ENCODE measurements around the gene EFHD2. TPM values are rescaled to one million over a fixed set of nuclear protein-coding genes. Genes with fewer than 3 reads are reported as not detected.
"Not testable (repeated sequence)": the region's sequence is repeated elsewhere in the genome, so short reads cannot be mapped to it uniquely, and the experiment has no call there.

The EFHD2 gene
- total RNA-seq, 1 experiment from 2014 or later, result 92.0 TPM

GRCh38 chr1:15422871-15423270 lies 13.2 kb downstream of the EFHD2 start:
- Histone ChIP-seq H3K9me3 (no peaks in the 10 kb centered on the region), H3K27me3 (no peaks in the 10 kb centered on the region), H3K4me3 (no peak overlapping the region), H3K36me3 (peaks cover 50% of the 10 kb centered on the region)
- no peak for DNase-seq

GRCh38 chr1:15423355-15424077 lies 13.8 kb downstream of the EFHD2 start:
- peaks cover 49% of the 10 kb centered on the region for H3K36me3 ChIP-seq
- DNase-seq, result no peak
- H3K9me3 ChIP-seq, result no peaks in the 10 kb centered on the region
- H3K4me3 ChIP-seq, result no peak overlapping the region
- no peaks in the 10 kb centered on the region for H3K27me3 ChIP-seq

DNA sequence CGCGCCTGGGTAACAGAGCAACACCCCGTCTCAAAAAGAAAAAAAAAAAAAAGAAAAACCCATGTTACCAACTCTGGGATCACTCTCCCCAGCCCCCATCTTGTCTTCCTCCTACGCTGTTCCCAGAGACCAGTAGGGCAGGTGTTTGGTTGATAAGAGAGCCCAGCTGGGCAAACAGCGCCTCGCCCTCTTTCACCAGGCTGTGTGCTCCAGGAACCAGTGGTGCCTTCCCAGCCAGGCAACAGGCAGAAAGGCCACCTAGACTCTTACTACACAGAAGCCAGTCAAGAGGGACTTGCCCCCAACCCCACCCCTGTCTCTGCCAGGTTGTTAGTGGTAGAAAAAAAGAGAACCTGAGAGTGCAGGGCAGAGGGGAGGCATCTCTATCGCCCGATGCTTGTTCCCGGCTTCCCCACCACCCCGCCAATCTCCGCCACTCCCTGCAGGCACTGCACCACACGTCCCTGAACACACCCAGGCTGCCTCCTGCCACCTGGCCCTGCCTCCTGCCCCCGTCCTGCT lies 14.5 kb downstream of the EFHD2 start:
- no peak for DNase-seq
- H3K4me3 ChIP-seq, result no peak overlapping the region
- H3K9me3 ChIP-seq, result no peaks in the 10 kb centered on the region
- H3K36me3 ChIP-seq, result peaks cover 52% of the 10 kb centered on the region
- H3K27me3 ChIP-seq, result no peaks in the 10 kb centered on the region

DNA sequence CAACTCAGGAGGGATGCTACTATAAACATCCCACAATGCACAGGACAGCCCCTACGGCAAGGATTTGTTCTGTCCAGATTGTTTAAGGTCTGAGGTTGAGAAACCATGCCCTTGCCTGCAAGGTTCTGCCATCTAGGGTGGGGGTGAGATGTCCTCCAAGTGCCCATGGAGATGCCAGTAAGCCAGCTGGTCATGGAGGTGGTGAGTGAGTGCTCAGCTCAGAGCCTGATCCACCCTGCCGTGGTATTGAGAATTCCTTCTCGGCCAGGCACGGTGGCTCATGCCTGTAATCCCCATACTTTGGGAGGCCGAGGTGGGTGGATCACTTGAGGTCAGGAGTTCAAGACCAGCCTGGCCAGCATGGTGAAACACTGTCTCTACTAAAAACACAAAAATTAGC lies 15.3 kb downstream of the EFHD2 start:
- H3K4me3 ChIP-seq, result no peak overlapping the region
- H3K36me3 ChIP-seq, result peaks cover 52% of the 10 kb centered on the region
- no peaks in the 10 kb centered on the region for H3K9me3 ChIP-seq
- peak; percentile 54 for DNase-seq
- H3K27me3 ChIP-seq, result no peaks in the 10 kb centered on the region

DNA sequence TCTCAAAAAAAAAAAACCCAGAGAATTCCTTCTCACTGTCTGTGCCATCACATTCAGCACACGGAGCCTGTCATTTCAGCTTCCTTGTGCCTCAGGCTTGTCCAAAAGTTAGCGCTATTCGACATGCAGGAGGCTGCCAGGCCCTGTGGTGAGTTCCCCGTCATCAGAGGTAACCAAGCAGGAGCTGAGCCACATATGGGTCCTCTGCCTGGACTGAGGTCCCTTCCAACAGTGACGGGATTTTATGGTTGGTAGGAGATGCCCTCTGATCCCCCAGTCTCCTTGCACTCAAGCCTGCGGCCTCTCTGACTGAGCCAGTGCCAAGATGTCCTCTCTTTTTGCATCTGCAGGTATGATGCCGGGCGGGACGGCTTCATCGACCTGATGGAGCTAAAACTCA lies 15.8 kb downstream of the EFHD2 start:
- Histone ChIP-seq H3K4me3 (no peak overlapping the region), H3K9me3 (no peaks in the 10 kb centered on the region), H3K27me3 (no peaks in the 10 kb centered on the region), H3K36me3 (peaks cover 53% of the 10 kb centered on the region)
- DNase-seq, result no peak

DNA sequence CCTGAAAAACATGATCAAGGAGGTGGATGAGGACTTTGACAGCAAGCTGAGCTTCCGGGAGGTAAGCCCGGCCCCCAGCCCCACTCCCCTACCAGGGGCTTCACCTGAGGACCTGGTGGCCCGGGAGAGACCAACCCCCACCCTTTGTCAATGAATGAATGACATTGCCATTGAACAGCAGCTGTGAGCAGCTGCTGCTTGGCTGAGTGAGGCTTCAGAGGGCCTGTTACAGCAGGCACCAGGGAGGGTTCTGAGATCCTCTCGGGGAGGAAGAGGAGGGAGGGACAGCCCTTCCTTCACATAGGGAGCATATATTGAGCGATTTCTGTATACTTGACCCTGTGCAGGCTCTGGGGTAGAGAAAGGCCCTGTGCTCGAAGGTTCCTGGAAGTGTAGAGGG lies 16.3 kb downstream of the EFHD2 start:
- no peaks in the 10 kb centered on the region for H3K9me3 ChIP-seq
- DNase-seq, result no peak
- peaks cover 58% of the 10 kb centered on the region for H3K36me3 ChIP-seq
- H3K4me3 ChIP-seq, result no peak overlapping the region
- no peaks in the 10 kb centered on the region for H3K27me3 ChIP-seq

DNA sequence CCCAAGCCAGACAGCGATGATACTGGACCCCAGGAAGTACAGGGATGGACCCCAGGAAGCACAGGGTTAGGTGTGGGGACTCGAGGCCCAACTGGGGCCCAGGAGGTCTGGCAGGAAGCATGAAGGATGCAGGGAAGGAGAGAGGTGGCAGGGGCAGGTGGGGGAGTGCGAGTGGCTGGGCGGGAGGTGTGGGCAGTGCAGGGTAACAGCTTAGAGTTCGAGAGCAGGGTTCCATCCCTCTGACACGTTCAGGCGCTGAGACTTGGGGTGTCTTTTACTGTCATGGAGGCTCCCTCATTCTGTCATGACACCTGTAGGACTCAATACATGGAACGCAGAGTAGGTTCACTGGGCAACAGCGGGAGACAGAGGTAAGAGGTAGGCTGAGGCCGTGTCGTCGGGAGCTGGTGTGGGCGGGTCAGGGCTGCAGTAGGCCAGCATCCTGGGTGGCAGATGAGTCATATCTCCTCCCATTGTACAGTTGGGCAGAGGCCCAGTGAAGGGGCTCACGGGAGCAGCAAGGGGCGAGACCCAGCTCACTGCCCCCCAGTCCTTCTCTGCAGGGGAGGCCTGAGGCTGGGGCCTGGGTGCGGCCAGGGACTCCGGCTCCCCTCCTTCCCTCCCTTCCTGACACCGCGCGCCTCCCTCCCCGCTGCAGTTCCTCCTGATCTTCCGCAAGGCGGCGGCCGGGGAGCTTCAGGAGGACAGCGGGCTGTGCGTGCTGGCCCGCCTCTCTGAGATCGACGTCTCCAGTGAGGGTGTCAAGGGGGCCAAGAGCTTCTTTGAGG lies 17.0 kb downstream of the EFHD2 start:
- Histone ChIP-seq H3K4me3 (no peak overlapping the region), H3K36me3 (peaks cover 59% of the 10 kb centered on the region), H3K9me3 (no peaks in the 10 kb centered on the region), H3K27me3 (no peaks in the 10 kb centered on the region)
- peak; percentile 56 for DNase-seq

- peaks cover 58% of the 10 kb centered on the region for H3K36me3 ChIP-seq
- H3K9me3 ChIP-seq, result no peaks in the 10 kb centered on the region
- DNase-seq, result no peak
- no peaks in the 10 kb centered on the region for H3K27me3 ChIP-seq
- H3K4me3 ChIP-seq, result no peak overlapping the region
Measured at GRCh38 chr1:15427280-15427666, 17.6 kb downstream of the EFHD2 start.

DNA sequence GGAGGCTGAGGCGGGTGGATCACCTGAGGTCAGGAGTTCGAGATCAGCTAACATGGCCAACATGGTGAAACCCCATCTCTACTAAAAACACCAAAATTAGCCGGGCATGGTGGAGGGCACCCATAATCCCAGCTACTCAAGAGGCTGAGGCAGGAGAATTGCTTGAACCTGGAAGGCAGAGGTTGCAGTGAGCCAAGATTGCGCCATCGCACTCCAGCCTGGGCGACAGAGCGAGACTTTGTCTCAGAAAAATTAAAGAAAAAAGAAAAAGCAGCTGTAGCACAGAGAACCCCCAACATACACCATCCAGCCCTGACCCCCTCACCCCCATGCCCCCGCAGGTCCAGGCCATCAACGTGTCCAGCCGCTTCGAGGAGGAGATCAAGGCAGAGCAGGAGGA lies 18.6 kb downstream of the EFHD2 start:
- not testable (repeated sequence) for H3K27me3 ChIP-seq, H3K9me3 ChIP-seq, H3K4me3 ChIP-seq, DNase-seq
- H3K36me3 ChIP-seq, result peaks cover 57% of the 10 kb centered on the region

- DNase-seq, result no peak
- Histone ChIP-seq H3K36me3 (peaks cover 56% of the 10 kb centered on the region), H3K4me3 (no peak overlapping the region), H3K27me3 (no peaks in the 10 kb centered on the region), H3K9me3 (no peaks in the 10 kb centered on the region)
Measured at GRCh38 chr1:15428815-15429435, 19.2 kb downstream of the EFHD2 start.

DNA sequence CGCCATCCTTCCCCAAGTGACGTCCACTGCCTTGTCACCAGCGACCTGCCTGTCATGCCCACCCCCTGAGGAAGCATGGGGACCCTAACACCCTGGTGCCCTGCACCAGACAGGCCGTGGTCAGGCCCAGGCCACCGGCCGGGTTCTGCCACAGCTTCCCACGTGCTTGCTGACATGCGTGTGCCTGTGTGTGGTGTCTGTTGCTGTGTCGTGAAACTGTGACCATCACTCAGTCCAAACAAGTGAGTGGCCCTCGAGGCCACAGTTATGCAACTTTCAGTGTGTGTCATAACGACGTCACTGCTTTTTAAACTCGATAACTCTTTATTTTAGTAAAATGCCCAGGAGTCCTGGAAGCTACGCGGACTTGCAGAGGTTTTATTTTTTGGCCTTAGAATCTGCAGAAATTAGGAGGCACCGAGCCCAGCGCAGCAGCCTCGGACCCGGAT lies 20.0 kb downstream of the EFHD2 start:
- peaks cover 53% of the 10 kb centered on the region for H3K36me3 ChIP-seq

GRCh38 chr1:15430787-15431570 lies 21.3 kb downstream of the EFHD2 start:
- peak; percentile 45 for DNase-seq
- Histone ChIP-seq H3K36me3 (peaks cover 41% of the 10 kb centered on the region), H3K4me3 (no peak overlapping the region), H3K27me3 (no peaks in the 10 kb centered on the region), H3K9me3 (no peaks in the 10 kb centered on the region)

More for the DNA sequence above, 20.0 kb downstream of the EFHD2 start:
- DNase-seq, result peak; percentile 25
- no peak overlapping the region for H3K4me3 ChIP-seq
- no peaks in the 10 kb centered on the region for H3K27me3 ChIP-seq
- H3K9me3 ChIP-seq, result no peaks in the 10 kb centered on the region

DNA sequence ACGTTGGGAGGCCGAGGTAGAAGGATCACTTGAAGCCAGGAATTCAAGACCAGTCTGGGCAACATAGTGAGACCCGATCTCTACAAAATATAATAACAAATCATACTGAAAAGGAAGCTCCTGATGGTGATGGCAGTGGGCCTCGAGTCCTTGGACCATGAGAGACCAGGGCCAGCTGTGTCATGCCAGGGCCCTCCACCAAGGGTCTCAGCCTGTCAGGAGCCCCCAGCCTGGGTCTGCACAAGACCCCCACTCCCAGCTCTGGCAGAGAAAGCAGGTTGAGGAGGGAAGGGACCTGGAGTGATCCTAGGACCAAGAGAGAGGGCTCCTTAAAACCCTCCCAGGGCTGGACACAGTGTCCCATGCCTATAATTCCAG lies 21.9 kb downstream of the EFHD2 start:
- Histone ChIP-seq H3K4me3 (no peak overlapping the region), H3K27me3 (no peaks in the 10 kb centered on the region), H3K9me3 (no peaks in the 10 kb centered on the region), H3K36me3 (peaks cover 35% of the 10 kb centered on the region)
- no peak for DNase-seq

GRCh38 chr1:15432324-15432723 lies 22.6 kb downstream of the EFHD2 start:
- H3K9me3 ChIP-seq, result no peaks in the 10 kb centered on the region
- no peak overlapping the region for H3K4me3 ChIP-seq
- peaks cover 27% of the 10 kb centered on the region for H3K36me3 ChIP-seq
- DNase-seq, result no peak
- H3K27me3 ChIP-seq, result no peaks in the 10 kb centered on the region

DNA sequence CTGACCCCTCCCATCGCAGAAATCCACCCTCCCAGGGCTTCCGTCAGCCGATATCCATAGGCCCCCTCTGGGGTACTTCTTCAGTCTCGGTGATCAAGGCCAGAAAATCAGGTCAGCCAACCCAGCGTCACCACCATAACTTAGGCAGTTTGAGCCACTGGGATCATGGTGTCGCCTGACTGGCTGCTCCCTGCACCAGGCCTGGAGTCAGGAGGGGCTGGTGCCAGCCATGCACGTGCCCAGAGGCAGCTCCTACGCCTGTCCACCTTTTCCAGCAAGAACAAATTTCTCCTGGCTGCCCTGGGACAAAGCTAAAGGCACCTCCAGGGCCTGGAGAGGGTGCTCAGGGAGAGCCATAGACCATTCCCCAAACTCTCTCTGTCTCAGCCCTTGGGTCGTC lies 23.8 kb downstream of the EFHD2 start:
- no peak overlapping the region for H3K4me3 ChIP-seq

GRCh38 chr1:15434739-15435138 lies 25.1 kb downstream of the EFHD2 start:
- not testable (repeated sequence) for H3K9me3 ChIP-seq, H3K27me3 ChIP-seq, H3K4me3 ChIP-seq, DNase-seq
- H3K36me3 ChIP-seq, result peaks cover 14% of the 10 kb centered on the region

More for the DNA sequence above, 23.8 kb downstream of the EFHD2 start:
- no peaks in the 10 kb centered on the region for H3K9me3 ChIP-seq
- no peak for DNase-seq
- H3K27me3 ChIP-seq, result no peaks in the 10 kb centered on the region
- peaks cover 26% of the 10 kb centered on the region for H3K36me3 ChIP-seq

Data from MG63 (cell line).